Endodermal cell (in vitro differentiated cells): ENCODE measurements around the gene GCHFR. TPM values are rescaled to one million over a fixed set of nuclear protein-coding genes. Genes with fewer than 3 reads are reported as not detected.
A peak's percentile ranks its signal among the peaks of the same experiment; 100 is the strongest.

Experiments
- DNase-seq: peaks from one replicate; pipeline ENCODE4 v3.0.0-alpha.2; 2017
- H3K27ac ChIP-seq: 2 replicates; pipeline ENCODE4 v1.5.1; 2013; ENCODE audit warnings: mild to moderate bottlenecking, low read depth, low read length, moderate library complexity
- H3K27me3 ChIP-seq: 2 replicates; pipeline ENCODE4 v1.6.1; 2013; ENCODE audit warnings: mild to moderate bottlenecking, low read length, moderate library complexity; ENCODE audit not compliant: insufficient read depth, control insufficient read depth, poor library complexity, severe bottlenecking
- H3K36me3 ChIP-seq: 2 replicates; pipeline ENCODE4 v1.7.0; 2013; ENCODE audit warnings: mild to moderate bottlenecking, low read length, moderate library complexity; ENCODE audit not compliant: control insufficient read depth, insufficient read depth
- H3K4me1 ChIP-seq: one replicate; pipeline ENCODE4 v1.7.0; 2013; ENCODE audit warnings: low read length; ENCODE audit not compliant: control insufficient read depth, insufficient read depth
- H3K4me3 ChIP-seq: 2 replicates; pipeline ENCODE4 v1.5.1; 2013; ENCODE audit warnings: mild to moderate bottlenecking, low read length, moderate library complexity
- H3K9ac ChIP-seq: 2 replicates; pipeline ENCODE4 v1.6.1; 2013; ENCODE audit warnings: mild to moderate bottlenecking, low read length, moderate library complexity; ENCODE audit not compliant: poor library complexity, severe bottlenecking; ENCODE audit errors: extremely low read depth
- H3K9me3 ChIP-seq: 2 replicates; pipeline ENCODE4 v1.6.1; 2013; ENCODE audit warnings: mild to moderate bottlenecking, low read length, moderate library complexity; ENCODE audit not compliant: control insufficient read depth
- H3K27ac Mint-ChIP-seq: 2 replicates; pipeline ENCODE4 v1.8.0; 2020; ENCODE audit warnings: mixed read lengths
- H3K27me3 Mint-ChIP-seq: 2 replicates; pipeline ENCODE4 v1.8.0; 2021; ENCODE audit warnings: mild to moderate bottlenecking, mixed read lengths; ENCODE audit not compliant: insufficient read depth
- H3K36me3 Mint-ChIP-seq: 2 replicates; pipeline ENCODE4 v1.8.0; 2020; ENCODE audit warnings: low read depth, mixed read lengths
- H3K4me1 Mint-ChIP-seq: 2 replicates; pipeline ENCODE4 v1.8.0; 2020; ENCODE audit warnings: mixed read lengths
- H3K4me3 Mint-ChIP-seq: 2 replicates; pipeline ENCODE4 v1.8.0; 2020; ENCODE audit warnings: mild to moderate bottlenecking, moderate library complexity, mixed read lengths
- H3K9me3 Mint-ChIP-seq: 2 replicates; pipeline ENCODE4 v1.8.0; 2020; ENCODE audit warnings: mild to moderate bottlenecking, mixed read lengths
- CTCF ChIP-seq: fragments of 200-600 bp; sonication (generic); conservative IDR thresholded peaks from 2 replicates; pipeline ENCODE4 v1.5.0; 2021; ENCODE audit warnings: antibody characterized with exemption, mild to moderate bottlenecking
- WGBS, 2 experiments: methylation state at CpG; one replicate each; pipeline versions ENCODE4 v1.1.5 to v1.1.7; 2013; ENCODE audit warnings: missing lambda C conversion rate in 2 of 2, mixed read lengths in 1 of 2; ENCODE audit not compliant: insufficient coverage in 1 of 2, insufficient read length in 1 of 2; 5-methylcytosine and 5-hydroxymethylcytosine counted together
- total RNA-seq, 2 donors: library from RNA; stranded (reverse); fragmentation: NEBNext Ultra II Directional in 1 of 2; extraction: Animal tissue kit (Norgen Biotek cat#: 25700) in 1 of 2; gene quantifications; 2 replicates in 1 of 2; 3 replicates in 1 of 2; pipeline ENCODE4 v1.2.1, GENCODE V29; 2021

Gene GCHFR
- total RNA-seq, 2 donors from 2014 or later: 33.6 to 47.1 TPM

DNA sequence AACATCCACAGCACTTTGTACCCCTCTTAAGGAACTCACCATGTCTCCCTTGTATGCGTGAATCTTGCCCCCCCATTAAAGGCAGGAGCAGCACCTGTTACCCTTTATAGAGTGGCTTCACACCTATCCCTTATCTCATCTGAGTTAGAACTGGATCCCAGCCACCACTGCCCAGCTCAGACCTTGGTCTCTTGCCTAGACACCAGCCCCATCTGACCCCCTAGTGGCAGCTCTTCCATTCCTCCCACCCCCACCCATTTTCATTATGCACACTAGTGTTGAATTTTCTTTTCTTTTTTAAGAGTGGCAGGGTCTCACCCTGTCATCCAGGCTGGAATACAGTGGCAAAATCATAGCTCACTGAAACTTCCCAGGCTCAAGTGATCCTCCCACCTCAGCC lies 39.8 kb downstream of the GCHFR start:
- Mint-ChIP-seq H3K27ac (no peak overlapping the region), H3K4me1 (peaks cover 23% of the 10 kb centered on the region), H3K4me3 (no peak overlapping the region), H3K9me3 (no peaks in the 10 kb centered on the region), H3K27me3 (no peaks in the 10 kb centered on the region), H3K36me3 (peaks cover 19% of the 10 kb centered on the region)
- TF ChIP-seq CTCF: peak; percentile 41
- Histone ChIP-seq H3K27me3 (no peaks in the 10 kb centered on the region), H3K27ac (no peak overlapping the region), H3K36me3 (no peaks in the 10 kb centered on the region), H3K9me3 (no peaks in the 10 kb centered on the region), H3K4me1 (no peaks in the 10 kb centered on the region), H3K9ac (no peak overlapping the region), H3K4me3 (no peak overlapping the region)
- DNase-seq: no peak
- 97 to 100% methylated on average over 1 of the region's 1 CpG for WGBS, 2 experiments

DNA sequence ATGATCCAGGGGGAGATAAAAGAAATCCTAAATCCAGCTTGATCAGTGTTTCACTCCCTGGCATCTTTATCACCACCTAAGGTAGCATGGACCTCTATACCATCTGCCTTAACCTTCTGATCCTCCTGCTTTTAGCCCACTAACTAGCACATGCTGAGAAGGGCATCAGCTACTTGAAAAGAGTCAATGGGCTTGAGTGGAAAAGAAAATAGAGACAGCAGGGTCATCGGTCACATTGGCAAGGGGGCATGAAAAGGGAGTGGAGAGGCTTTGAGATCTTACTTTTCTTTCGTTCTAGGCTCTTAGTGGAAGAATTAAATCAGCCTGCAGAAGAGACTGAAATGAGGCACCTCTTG lies 42.8 kb downstream of the GCHFR start:
- peaks cover 10% of the 10 kb centered on the region for H3K4me1 Mint-ChIP-seq
- no peaks in the 10 kb centered on the region for H3K27me3 Mint-ChIP-seq
- no peaks in the 10 kb centered on the region for H3K4me1 ChIP-seq
- peak overlapping the region; percentile 99 for H3K4me3 ChIP-seq
- H3K9me3 ChIP-seq: no peaks in the 10 kb centered on the region
- no peak for DNase-seq
- no peaks in the 10 kb centered on the region for H3K27me3 ChIP-seq
- H3K36me3 Mint-ChIP-seq: peaks cover 8% of the 10 kb centered on the region
- no peak for TF ChIP-seq CTCF
- peak overlapping the region; percentile 92 for H3K4me3 Mint-ChIP-seq
- 4 to 6% methylated on average over 2 of the region's 2 CpGs for WGBS, 2 experiments
- H3K9ac ChIP-seq: peak overlapping the region; percentile 84
- H3K27ac ChIP-seq: no peak overlapping the region
- peak overlapping the region; percentile 94 for H3K27ac Mint-ChIP-seq
- H3K36me3 ChIP-seq: no peaks in the 10 kb centered on the region
- H3K9me3 Mint-ChIP-seq: no peaks in the 10 kb centered on the region

GRCh38 chr15:40807028-40807887 lies 43.4 kb downstream of the GCHFR start, which contains the start of the genes DNAJC17 and ZFYVE19:
Gene DNAJC17 (minus strand): TSS chr15:40807473. CDS start chr15:40807446, 27 bp downstream.
Gene ZFYVE19 (plus strand): TSS chr15:40807089. CDS start chr15:40807590, 501 bp downstream.
- H3K27ac ChIP-seq: peak within 1 kb of the TSS; percentile 66
- peaks cover 8% of the 10 kb centered on the region for H3K36me3 Mint-ChIP-seq
- H3K27ac Mint-ChIP-seq: peak within 1 kb of the TSS; percentile 94
- H3K4me3 Mint-ChIP-seq: peak within 1 kb of the TSS; percentile 92
- no peaks in the 10 kb centered on the region for H3K4me1 ChIP-seq
- peak; percentile 99 for DNase-seq
- no peaks in the 10 kb centered on the region for H3K36me3 ChIP-seq
- 0 to 1% methylated on average over 29 to 64 of the region's 64 CpGs for WGBS, 2 experiments
- H3K9me3 Mint-ChIP-seq: no peaks in the 10 kb centered on the region
- peak; percentile 31 for TF ChIP-seq CTCF
- H3K27me3 Mint-ChIP-seq: no peaks in the 10 kb centered on the region
- H3K9me3 ChIP-seq: no peaks in the 10 kb centered on the region
- no peaks in the 10 kb centered on the region for H3K27me3 ChIP-seq
- peak within 1 kb of the TSS; percentile 84 for H3K9ac ChIP-seq
- H3K4me1 Mint-ChIP-seq: peaks cover 10% of the 10 kb centered on the region
- H3K4me3 ChIP-seq: peak within 1 kb of the TSS; percentile 99
